Body of pancreas (tissue), 4 donors: Measurements from ENCODE around the gene ATL1. TPM values are rescaled to one million over a fixed set of nuclear protein-coding genes. Genes with fewer than 3 reads are reported as not detected.
A peak's percentile ranks its signal among the peaks of the same experiment; 100 is the strongest.

Source experiments
- ATAC-seq: fragments of 150-250 bp; one replicate; pipeline ENCODE4 v1.9.1; 2016
- DNase-seq, 4 donors: peaks; one replicate each; pipeline ENCODE4 v3.0.0-alpha.2; 2019
- H3K27ac ChIP-seq, 4 donors: fragments of 200-600 bp; sonication (generic); 1 replicate in 3 of 4; 2 replicates in 1 of 4; pipeline versions ENCODE4 v1.5.1 to v1.6.1; 2016 to 2019; ENCODE audit warnings: mild to moderate bottlenecking in 1 of 4, mixed read lengths in 1 of 4, moderate library complexity in 1 of 4
- H3K27me3 ChIP-seq, 2 donors: fragments of 200-600 bp; sonication (generic); one replicate each; pipeline ENCODE4 v1.6.0; 2016; ENCODE audit warnings: mild to moderate bottlenecking in 1 of 2
- H3K36me3 ChIP-seq, 2 donors: fragments of 200-600 bp; sonication (generic); replicated peaks in 1 of 2; 2 replicates each; pipeline ENCODE4 v1.5.1; 2016; ENCODE audit warnings: low read depth in 2 of 2; ENCODE audit not compliant: insufficient read depth in 1 of 2
- H3K4me1 ChIP-seq: fragments of 200-600 bp; sonication (generic); one replicate; pipeline ENCODE4 v1.6.0; 2016
- H3K4me3 ChIP-seq, 2 donors: fragments of 200-600 bp; sonication (generic); 1 replicate in 1 of 2; 2 replicates in 1 of 2; pipeline ENCODE4 v1.5.1; 2016 to 2019
- H3K9me3 ChIP-seq, 3 donors: fragments of 200-600 bp; sonication (generic); 1 replicate in 2 of 3; 2 replicates in 1 of 3; pipeline ENCODE4 v1.5.1; 2016
- POLR2A ChIP-seq, 3 donors: fragments of 450-650 bp; IDR thresholded peaks; one replicate each; pipeline ENCODE4 v1.6.1; 2016; ENCODE audit warnings: antibody characterized with exemption in 3 of 3, mild to moderate bottlenecking in 2 of 3
- WGBS, 2 donors: methylation state at CpG; one replicate each; pipeline ENCODE4 v1.1.5; 2017; 5-methylcytosine and 5-hydroxymethylcytosine counted together
- intact Hi-C: fragments of 100-400 bp; cut with DNase I; formaldehyde crosslinking; loops from one replicate; pipeline ENCODE4 v1.15.1; 2023
- total RNA-seq, 2 donors: library from RNA; depleted of rRNA; stranded (reverse); fragments of >200 nt; gene quantifications; one replicate each; pipeline ENCODE4 v1.1.0, GENCODE V29; 2016
- TF ChIP-seq, protein P1 (sequence below), 7 experiments: fragments of 450-650 bp in 4 of 7; fragments of 200-600 bp in 3 of 7; sonication (generic) in 3 of 7; IDR thresholded peaks; one replicate each; pipeline ENCODE4 v1.5.1; 2016 to 2019; ENCODE audit warnings: antibody characterized with exemption in 7 of 7

ATL1 gene
- total RNA-seq, 2 donors from 2014 or later = 0.33 to 5.4 TPM

DNA sequence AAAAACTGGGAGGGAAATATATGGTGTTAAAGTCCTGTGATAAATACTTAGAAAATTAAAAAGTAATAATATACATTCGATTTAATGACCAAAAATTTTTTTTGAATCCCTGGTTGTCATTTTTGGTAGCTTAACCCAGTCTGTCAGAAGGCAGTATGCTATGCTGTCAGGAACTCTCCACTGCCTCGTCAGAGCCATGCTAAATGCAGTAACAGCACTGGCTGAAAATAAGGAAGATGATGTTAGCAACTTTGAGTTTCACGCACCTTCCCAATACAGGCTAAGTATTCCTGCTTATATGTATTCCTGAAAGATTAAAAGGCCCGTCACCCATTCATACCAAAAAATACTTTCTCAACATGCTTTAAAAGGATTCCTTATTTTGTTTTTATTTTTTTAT, 74.0 kb downstream of the ATL1 start:
- intact Hi-C loops = no loop called here
- 79 to 80% methylated on average over 4 of the region's 4 CpGs for WGBS, 2 donors
- peaks cover 0 to 5% of the 10 kb centered on the region in 2 donors for H3K36me3 ChIP-seq

DNA sequence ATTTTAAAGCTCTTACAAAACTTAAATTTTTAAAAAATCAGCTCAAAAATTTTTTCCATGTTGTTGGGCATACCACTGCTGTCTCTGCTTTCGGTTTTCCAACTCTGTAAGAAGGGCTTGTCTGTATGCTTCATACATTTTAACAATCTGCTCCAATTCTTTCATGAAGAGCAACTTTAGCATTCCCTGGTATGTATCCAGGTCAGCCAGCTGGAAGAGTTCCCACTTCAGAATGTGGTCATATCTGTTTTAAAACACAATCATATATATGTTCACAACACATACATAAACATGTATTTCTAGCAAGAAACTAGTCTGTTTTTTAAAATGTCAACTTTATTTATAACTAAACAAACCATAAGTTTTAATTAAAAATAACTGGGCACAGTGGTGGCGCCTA, 75.2 kb downstream of the ATL1 start:
- DNase-seq = no peak
- no peak for ATAC-seq
- Histone ChIP-seq H3K36me3 (peaks cover 0 to 10% of the 10 kb centered on the region in 2 donors), H3K9me3 (no peaks in the 10 kb centered on the region), H3K4me3 (no peak overlapping the region), H3K27me3 (no peaks in the 10 kb centered on the region), H3K4me1 (no peaks in the 10 kb centered on the region), H3K27ac (no peak overlapping the region)
- 93 to 96% methylated on average over 2 of the region's 2 CpGs for WGBS, 2 donors
- TF ChIP-seq, protein P1, sequence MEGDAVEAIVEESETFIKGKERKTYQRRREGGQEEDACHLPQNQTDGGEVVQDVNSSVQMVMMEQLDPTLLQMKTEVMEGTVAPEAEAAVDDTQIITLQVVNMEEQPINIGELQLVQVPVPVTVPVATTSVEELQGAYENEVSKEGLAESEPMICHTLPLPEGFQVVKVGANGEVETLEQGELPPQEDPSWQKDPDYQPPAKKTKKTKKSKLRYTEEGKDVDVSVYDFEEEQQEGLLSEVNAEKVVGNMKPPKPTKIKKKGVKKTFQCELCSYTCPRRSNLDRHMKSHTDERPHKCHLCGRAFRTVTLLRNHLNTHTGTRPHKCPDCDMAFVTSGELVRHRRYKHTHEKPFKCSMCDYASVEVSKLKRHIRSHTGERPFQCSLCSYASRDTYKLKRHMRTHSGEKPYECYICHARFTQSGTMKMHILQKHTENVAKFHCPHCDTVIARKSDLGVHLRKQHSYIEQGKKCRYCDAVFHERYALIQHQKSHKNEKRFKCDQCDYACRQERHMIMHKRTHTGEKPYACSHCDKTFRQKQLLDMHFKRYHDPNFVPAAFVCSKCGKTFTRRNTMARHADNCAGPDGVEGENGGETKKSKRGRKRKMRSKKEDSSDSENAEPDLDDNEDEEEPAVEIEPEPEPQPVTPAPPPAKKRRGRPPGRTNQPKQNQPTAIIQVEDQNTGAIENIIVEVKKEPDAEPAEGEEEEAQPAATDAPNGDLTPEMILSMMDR (IDR thresholded peaks at IDR 0.05) = no peak
- TF ChIP-seq POLR2A (IDR thresholded peaks at IDR 0.05) = no peak
- intact Hi-C loops = no loop called here

More for the DNA sequence above, 74.0 kb downstream of the ATL1 start:
- Histone ChIP-seq H3K27ac (no peak overlapping the region), H3K4me3 (no peak overlapping the region), H3K27me3 (no peaks in the 10 kb centered on the region), H3K9me3 (no peaks in the 10 kb centered on the region), H3K4me1 (no peaks in the 10 kb centered on the region)
- ATAC-seq (no peak), DNase-seq (no peak)
- TF ChIP-seq POLR2A (IDR thresholded peaks at IDR 0.05) = no peak
- TF ChIP-seq, protein P1 (IDR thresholded peaks at IDR 0.05) = no peak

DNA sequence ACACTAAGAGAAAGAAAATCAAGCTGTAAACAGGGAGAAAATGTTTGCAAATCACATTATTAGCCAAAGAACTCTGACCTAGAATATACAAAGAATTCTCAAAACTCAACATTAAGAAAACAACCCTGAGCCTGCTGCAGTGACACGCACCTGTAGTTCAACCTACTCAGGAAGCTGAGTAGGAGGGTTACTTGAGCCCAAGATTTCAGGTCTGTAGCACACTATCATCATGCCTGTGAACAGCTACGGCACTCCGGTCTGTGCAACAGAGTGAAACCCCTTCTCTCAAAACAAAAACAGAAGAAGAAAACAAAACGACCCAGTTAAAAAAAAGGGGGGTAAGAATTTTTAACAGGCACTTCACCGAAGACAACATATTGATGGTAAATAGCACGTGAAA, 87.3 kb downstream of the ATL1 start:
- H3K4me1 ChIP-seq = peaks cover 37% of the 10 kb centered on the region
- H3K9me3 ChIP-seq = no peaks in the 10 kb centered on the region
- DNase-seq = no peak
- H3K4me3 ChIP-seq = no peak overlapping the region
- H3K27ac ChIP-seq = no peak overlapping the region
- WGBS, 2 donors = 49 to 58% methylated on average over 6 of the region's 6 CpGs
- H3K36me3 ChIP-seq = no peaks in the 10 kb centered on the region
- intact Hi-C loops = no loop called here
- TF ChIP-seq, protein P1 (IDR thresholded peaks at IDR 0.05) = no peak
- TF ChIP-seq POLR2A (IDR thresholded peaks at IDR 0.05) = no peak
- H3K27me3 ChIP-seq = no peaks in the 10 kb centered on the region
- ATAC-seq = no peak

DNA sequence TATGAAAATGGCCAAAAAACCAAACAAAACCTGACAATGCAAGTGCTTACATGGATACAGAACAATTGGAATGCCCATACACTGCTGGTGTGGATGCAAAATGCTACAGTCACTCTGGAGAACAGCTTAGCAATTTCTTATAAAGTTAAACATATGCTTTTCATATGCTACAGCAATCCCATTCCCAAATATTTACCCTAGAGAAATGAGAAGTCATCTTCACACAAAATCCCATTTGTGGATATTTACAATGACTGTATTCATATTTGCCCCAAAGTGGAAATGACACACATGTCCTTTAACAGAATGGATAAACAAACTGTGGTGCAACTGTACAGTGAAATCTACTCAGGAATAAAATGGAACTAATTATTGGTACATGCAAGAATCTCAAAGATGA, 87.8 kb downstream of the ATL1 start:
- Histone ChIP-seq H3K4me1 (peaks cover 41% of the 10 kb centered on the region), H3K36me3 (no peaks in the 10 kb centered on the region), H3K4me3 (no peak overlapping the region), H3K27ac (peak overlapping the region in 1 of 4 donors; percentile 25), H3K27me3 (no peaks in the 10 kb centered on the region), H3K9me3 (no peaks in the 10 kb centered on the region)
- TF ChIP-seq POLR2A (IDR thresholded peaks at IDR 0.05) = no peak
- TF ChIP-seq, protein P1 (IDR thresholded peaks at IDR 0.05) = no peak
- ATAC-seq (no peak), DNase-seq (no peak)
- intact Hi-C loops = no loop called here

DNA sequence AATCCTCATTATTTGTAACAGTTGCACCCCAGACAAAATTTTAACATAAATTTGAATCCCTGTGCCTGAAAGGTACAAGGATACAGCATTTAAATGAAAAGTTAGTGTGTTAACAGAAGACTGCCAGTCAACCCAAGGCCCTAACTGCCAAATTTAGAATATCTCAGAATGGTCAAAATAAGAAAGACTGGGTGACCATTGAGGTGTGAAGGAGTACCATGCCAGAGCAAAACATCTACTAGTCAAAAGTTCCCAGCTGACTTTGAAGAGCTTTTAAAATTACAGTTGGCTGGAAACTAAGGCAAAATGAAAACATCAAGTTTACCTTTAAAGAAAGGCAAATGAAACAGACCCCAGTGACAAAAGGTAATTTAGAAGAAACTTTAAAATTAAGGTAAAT, 89.7 kb downstream of the ATL1 start:
- Histone ChIP-seq H3K4me3 (no peak overlapping the region), H3K4me1 (peaks cover 45% of the 10 kb centered on the region), H3K27me3 (no peaks in the 10 kb centered on the region), H3K27ac (no peak overlapping the region), H3K9me3 (no peaks in the 10 kb centered on the region), H3K36me3 (no peaks in the 10 kb centered on the region)
- ATAC-seq (no peak), DNase-seq (no peak)
- no peak for TF ChIP-seq POLR2A (IDR thresholded peaks at IDR 0.05)
- TF ChIP-seq, protein P1 (IDR thresholded peaks at IDR 0.05) = no peak
- intact Hi-C loops = no loop called here
